GM12864 (cell line): ENCODE results near the gene LBH.

Source experiments
- DNase-seq: peaks from one replicate; pipeline ENCODE4 v3.0.0-alpha.2; 2011; ENCODE audit warnings: low read depth
- H3K4me3 ChIP-seq: 2 replicates; pipeline ENCODE4 v1.5.1; 2011; ENCODE audit warnings: mild to moderate bottlenecking, low read depth, low read length, control low read depth
- TF ChIP-seq, protein P1 (sequence below): IDR thresholded peaks from 2 replicates; pipeline ENCODE4 v1.5.1; 2011; ENCODE audit warnings: low read depth, mild to moderate bottlenecking, moderate library complexity, low read length, control low read depth, inconsistent platforms; ENCODE audit errors: missing control alignments

Gene LBH

DNA sequence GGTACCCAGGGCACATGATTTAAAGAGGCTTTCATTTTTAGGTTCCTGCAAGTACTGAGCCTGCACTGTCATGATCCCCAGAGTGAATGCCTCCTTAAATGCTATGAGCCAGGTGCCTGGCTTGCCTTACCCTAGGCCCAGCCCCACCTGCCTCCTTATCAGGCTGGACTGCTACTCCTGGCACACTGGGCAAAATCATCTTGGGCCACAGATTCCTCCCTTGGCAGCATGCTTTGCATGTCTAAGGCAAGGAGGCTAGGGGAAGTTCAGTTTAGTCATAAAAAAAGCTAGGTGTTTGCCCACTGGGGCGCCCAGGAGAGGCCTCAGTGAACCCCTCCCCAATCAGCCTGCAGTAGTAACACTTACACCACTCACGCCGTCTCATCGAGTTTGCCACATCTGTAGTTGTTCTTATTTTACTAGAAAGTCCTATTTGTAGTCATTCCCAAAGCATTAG lies 45.1 kb downstream of the LBH start:
- no peak for DNase-seq
- TF ChIP-seq, protein P1, sequence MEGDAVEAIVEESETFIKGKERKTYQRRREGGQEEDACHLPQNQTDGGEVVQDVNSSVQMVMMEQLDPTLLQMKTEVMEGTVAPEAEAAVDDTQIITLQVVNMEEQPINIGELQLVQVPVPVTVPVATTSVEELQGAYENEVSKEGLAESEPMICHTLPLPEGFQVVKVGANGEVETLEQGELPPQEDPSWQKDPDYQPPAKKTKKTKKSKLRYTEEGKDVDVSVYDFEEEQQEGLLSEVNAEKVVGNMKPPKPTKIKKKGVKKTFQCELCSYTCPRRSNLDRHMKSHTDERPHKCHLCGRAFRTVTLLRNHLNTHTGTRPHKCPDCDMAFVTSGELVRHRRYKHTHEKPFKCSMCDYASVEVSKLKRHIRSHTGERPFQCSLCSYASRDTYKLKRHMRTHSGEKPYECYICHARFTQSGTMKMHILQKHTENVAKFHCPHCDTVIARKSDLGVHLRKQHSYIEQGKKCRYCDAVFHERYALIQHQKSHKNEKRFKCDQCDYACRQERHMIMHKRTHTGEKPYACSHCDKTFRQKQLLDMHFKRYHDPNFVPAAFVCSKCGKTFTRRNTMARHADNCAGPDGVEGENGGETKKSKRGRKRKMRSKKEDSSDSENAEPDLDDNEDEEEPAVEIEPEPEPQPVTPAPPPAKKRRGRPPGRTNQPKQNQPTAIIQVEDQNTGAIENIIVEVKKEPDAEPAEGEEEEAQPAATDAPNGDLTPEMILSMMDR = no peak
- H3K4me3 ChIP-seq = no peak overlapping the region

GRCh38 chr2:30277582-30277981 lies 46.2 kb downstream of the LBH start:
- no peak overlapping the region for H3K4me3 ChIP-seq
- TF ChIP-seq, protein P1 = no peak
- DNase-seq = no peak

DNA sequence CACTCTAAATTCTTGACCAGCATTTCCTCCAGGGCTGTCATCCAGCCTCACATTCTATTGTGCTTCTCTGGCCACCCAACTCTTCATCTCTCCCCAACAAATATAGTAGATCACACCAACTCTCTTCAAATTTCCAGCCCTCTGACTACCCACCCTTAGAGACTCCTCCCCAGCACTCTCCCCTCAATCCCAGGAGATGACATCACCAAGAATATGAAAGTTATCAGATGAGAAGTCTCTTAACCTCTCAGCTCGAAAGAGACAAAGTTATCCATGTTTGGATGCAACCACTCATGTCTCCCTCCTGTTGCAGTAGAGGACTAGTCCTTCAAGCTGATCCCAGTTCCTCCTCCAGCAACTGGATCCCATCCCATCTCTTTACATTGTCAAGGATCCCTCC lies 47.1 kb downstream of the LBH start:
- no peak for DNase-seq
- H3K4me3 ChIP-seq = no peak overlapping the region
- TF ChIP-seq, protein P1 = no peak

- H3K4me3 ChIP-seq = no peak overlapping the region
- TF ChIP-seq, protein P1 = no peak
- DNase-seq = no peak
Measured at GRCh38 chr2:30280596-30281434, 49.5 kb downstream of the LBH start.

GRCh38 chr2:30282081-30282480 lies 50.7 kb downstream of the LBH start:
- H3K4me3 ChIP-seq = no peak overlapping the region
- DNase-seq = no peak
- TF ChIP-seq, protein P1 = no peak

- no peak overlapping the region for H3K4me3 ChIP-seq
- TF ChIP-seq, protein P1 = no peak
- no peak for DNase-seq
Measured at GRCh38 chr2:30282721-30283120, 51.4 kb downstream of the LBH start.
